H9 (cell line): ENCODE results near the gene WDPCP. TPM values are rescaled to one million over a fixed set of nuclear protein-coding genes. Genes with fewer than 3 reads are reported as not detected.

Experiments used
- DNase-seq: peaks from one replicate; pipeline ENCODE4 v3.0.0-alpha.2; 2017
- H2AFZ ChIP-seq: one replicate; pipeline ENCODE4 v1.6.1; 2013; ENCODE audit warnings: mild to moderate bottlenecking, low read length, control low read depth, moderate library complexity
- H2AK5ac ChIP-seq: 2 replicates; pipeline ENCODE4 v1.6.1; 2013; ENCODE audit warnings: low read length, control low read depth, mixed read lengths; ENCODE audit not compliant: insufficient read length
- H2BK120ac ChIP-seq: one replicate; pipeline ENCODE4 v1.6.1; 2013; ENCODE audit warnings: low read depth, mild to moderate bottlenecking, low read length, control low read depth, inconsistent platforms; ENCODE audit not compliant: poor library complexity, severe bottlenecking
- H2BK12ac ChIP-seq: 2 replicates; pipeline ENCODE4 v1.6.1; 2013; ENCODE audit warnings: low read length, control low read depth, mixed read lengths, low read depth; ENCODE audit not compliant: insufficient read length
- H2BK15ac ChIP-seq: 2 replicates; pipeline ENCODE4 v1.6.1; 2013; ENCODE audit warnings: low read depth, low read length, control low read depth
- H2BK20ac ChIP-seq: one replicate; pipeline ENCODE4 v1.6.1; 2013; ENCODE audit warnings: low read depth, mild to moderate bottlenecking, low read length, control low read depth, inconsistent platforms; ENCODE audit not compliant: poor library complexity, severe bottlenecking
- H2BK5ac ChIP-seq: 2 replicates; pipeline ENCODE4 v1.6.1; 2013; ENCODE audit warnings: low read length, control low read depth, mixed read lengths; ENCODE audit not compliant: insufficient read length
- H3K14ac ChIP-seq: 2 replicates; pipeline ENCODE4 v1.6.1; 2013; ENCODE audit warnings: low read length, control low read depth; ENCODE audit not compliant: insufficient read depth
- H3K18ac ChIP-seq: 2 replicates; pipeline ENCODE4 v1.6.1; 2013; ENCODE audit warnings: low read depth, mild to moderate bottlenecking, mixed read lengths, low read length, control low read depth; ENCODE audit not compliant: insufficient read length
- H3K23ac ChIP-seq: 2 replicates; pipeline ENCODE4 v1.6.1; 2013; ENCODE audit warnings: low read length, control low read depth, mixed read lengths, low read depth; ENCODE audit not compliant: insufficient read length
- H3K23me2 ChIP-seq: 2 replicates; pipeline ENCODE4 v1.6.1; 2013; ENCODE audit warnings: low read depth, mild to moderate bottlenecking, mixed read lengths, low read length, control low read depth; ENCODE audit not compliant: insufficient read length, poor library complexity, severe bottlenecking
- H3K27ac ChIP-seq: 2 replicates; pipeline ENCODE4 v1.5.1; 2013; ENCODE audit warnings: low read length, control low read depth, mixed read lengths, low read depth; ENCODE audit not compliant: insufficient read length
- H3K27me3 ChIP-seq: 2 replicates; pipeline ENCODE4 v1.6.1; 2013; ENCODE audit warnings: low read length, control low read depth, inconsistent platforms; ENCODE audit not compliant: insufficient read depth
- H3K4ac ChIP-seq: 2 replicates; pipeline ENCODE4 v1.6.1; 2013; ENCODE audit warnings: low read depth, mild to moderate bottlenecking, control low read depth, inconsistent platforms, low read length, moderate library complexity
- H3K4me1 ChIP-seq: 2 replicates; pipeline ENCODE4 v1.6.1; 2013; ENCODE audit warnings: low read length, control low read depth, inconsistent platforms; ENCODE audit not compliant: insufficient read depth
- H3K4me2 ChIP-seq: 2 replicates; pipeline ENCODE4 v1.6.1; 2013; ENCODE audit warnings: low read length, control low read depth, mixed read lengths; ENCODE audit not compliant: insufficient read length, insufficient read depth
- H3K56ac ChIP-seq: 2 replicates; pipeline ENCODE4 v1.6.1; 2013; ENCODE audit warnings: low read depth, mild to moderate bottlenecking, mixed read lengths, low read length, control low read depth; ENCODE audit not compliant: insufficient read length
- H3K79me1 ChIP-seq: 2 replicates; pipeline ENCODE4 v1.6.1; 2013; ENCODE audit warnings: low read depth, mild to moderate bottlenecking, moderate library complexity, low read length, control low read depth, inconsistent platforms; ENCODE audit not compliant: insufficient read depth, poor library complexity, severe bottlenecking
- H3K79me2 ChIP-seq: 2 replicates; pipeline ENCODE4 v1.6.1; 2013; ENCODE audit warnings: low read length, control low read depth, inconsistent platforms; ENCODE audit not compliant: insufficient read depth
- H3K9ac ChIP-seq: 2 replicates; pipeline ENCODE4 v1.6.1; 2013; ENCODE audit warnings: low read length, control low read depth, mixed read lengths; ENCODE audit not compliant: insufficient read length; ENCODE audit errors: extremely low read depth
- H3K9me3 ChIP-seq: one replicate; pipeline ENCODE4 v1.6.1; 2013; ENCODE audit warnings: low read depth, low read length, inconsistent platforms; ENCODE audit not compliant: control insufficient read depth
- H3T11ph ChIP-seq: one replicate; pipeline ENCODE4 v1.6.1; 2013; ENCODE audit warnings: mild to moderate bottlenecking, low read length, control low read depth, inconsistent platforms
- H4K20me1 ChIP-seq: one replicate; pipeline ENCODE4 v1.6.1; 2013; ENCODE audit not compliant: control insufficient read depth, insufficient read length, insufficient read depth
- H4K5ac ChIP-seq: 2 replicates; pipeline ENCODE4 v1.6.1; 2013; ENCODE audit warnings: low read depth, mild to moderate bottlenecking, mixed read lengths, low read length, control low read depth; ENCODE audit not compliant: insufficient read length
- H4K8ac ChIP-seq: replicated peaks from 2 replicates; pipeline ENCODE4 v1.6.1; 2013; ENCODE audit warnings: low read length, control low read depth, mixed read lengths, low read depth; ENCODE audit not compliant: insufficient read length
- H4K91ac ChIP-seq: 2 replicates; pipeline ENCODE4 v1.6.1; 2013; ENCODE audit warnings: low read depth, mild to moderate bottlenecking, moderate library complexity, mixed read lengths, low read length, control low read depth; ENCODE audit not compliant: insufficient read length
- H3K27ac Mint-ChIP-seq, 3 experiments: 2 replicates in 2 of 3; 3 replicates in 1 of 3; pipeline ENCODE4 v1.8.0; 2020 to 2021; ENCODE audit warnings: mixed read lengths in 3 of 3, mild to moderate bottlenecking in 1 of 3, moderate library complexity in 1 of 3
- H3K27me3 Mint-ChIP-seq: 2 replicates; pipeline ENCODE4 v1.8.0; 2021; ENCODE audit warnings: low read depth, mild to moderate bottlenecking, moderate library complexity, mixed read lengths
- H3K36me3 Mint-ChIP-seq, 3 experiments: 2 replicates in 2 of 3; 3 replicates in 1 of 3; pipeline ENCODE4 v1.8.0; 2020 to 2021; ENCODE audit warnings: low read depth in 3 of 3, mixed read lengths in 3 of 3; ENCODE audit not compliant: insufficient read depth in 1 of 3
- H3K4me1 Mint-ChIP-seq, 2 experiments: 2 replicates each; pipeline ENCODE4 v1.8.0; 2020; ENCODE audit warnings: mixed read lengths in 2 of 2
- H3K4me3 Mint-ChIP-seq, 2 experiments: 2 replicates in 1 of 2; 3 replicates in 1 of 2; pipeline ENCODE4 v1.8.0; 2020 to 2021; ENCODE audit warnings: mild to moderate bottlenecking in 2 of 2, mixed read lengths in 2 of 2, moderate library complexity in 1 of 2
- H3K9me3 Mint-ChIP-seq, 2 experiments: 2 replicates in 1 of 2; 3 replicates in 1 of 2; pipeline ENCODE4 v1.8.0; 2020; ENCODE audit warnings: mild to moderate bottlenecking in 2 of 2, mixed read lengths in 2 of 2, moderate library complexity in 1 of 2
- WGBS: extraction: QIAGEN DNeasy Blood & Tissue Kit; methylation state at CpG from one replicate; pipeline ENCODE4 v1.1.7; 2013; ENCODE audit warnings: missing lambda C conversion rate, low lambda C conversion rate, mixed read lengths; ENCODE audit not compliant: insufficient read length; ENCODE audit errors: extremely low coverage; 5-methylcytosine and 5-hydroxymethylcytosine counted together
- total RNA-seq: library from RNA; stranded (reverse); gene quantifications from 2 replicates; pipeline ENCODE4 v1.2.1, GENCODE V29; 2021
- TF ChIP-seq, protein P1 (sequence below): fragments of 200-600 bp; sonication (generic); conservative IDR thresholded peaks from 3 replicates; pipeline ENCODE4 v1.8.0; 2021; ENCODE audit warnings: antibody characterized with exemption, mild to moderate bottlenecking

Gene WDPCP
- total RNA-seq, 1 experiment from 2014 or later, result 22.4 TPM

DNA sequence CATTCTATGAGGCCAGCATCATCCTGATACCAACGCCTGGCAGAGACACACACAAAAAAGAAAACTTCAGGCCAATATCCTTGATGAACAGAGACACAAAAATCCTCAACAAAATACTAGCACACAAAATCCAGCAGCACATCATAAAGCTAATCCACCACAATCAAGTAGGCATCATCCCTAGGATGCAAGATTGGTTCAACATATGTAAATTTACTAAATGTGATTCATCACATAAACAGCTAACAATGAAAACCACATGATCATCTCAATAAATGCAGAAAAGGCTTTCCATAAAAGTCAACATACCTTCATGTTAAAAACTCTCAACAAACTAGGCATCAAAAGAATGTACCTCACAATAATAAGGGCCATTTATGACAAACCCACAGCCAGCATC lies 65.3 kb downstream of the WDPCP start:
- Mint-ChIP-seq H3K36me3 (peaks cover 12 to 40% (median 30%) of the 10 kb centered on the region in 3 experiments), H3K27me3 (no peaks in the 10 kb centered on the region), H3K27ac (no peak overlapping the region), H3K9me3 (peaks cover 29 to 30% of the 10 kb centered on the region in 2 experiments), H3K4me1 (peaks cover 0 to 7% of the 10 kb centered on the region in 2 experiments; a peak in 1 of 4 replicates), H3K4me3 (no peak overlapping the region)
- TF ChIP-seq, protein P1, sequence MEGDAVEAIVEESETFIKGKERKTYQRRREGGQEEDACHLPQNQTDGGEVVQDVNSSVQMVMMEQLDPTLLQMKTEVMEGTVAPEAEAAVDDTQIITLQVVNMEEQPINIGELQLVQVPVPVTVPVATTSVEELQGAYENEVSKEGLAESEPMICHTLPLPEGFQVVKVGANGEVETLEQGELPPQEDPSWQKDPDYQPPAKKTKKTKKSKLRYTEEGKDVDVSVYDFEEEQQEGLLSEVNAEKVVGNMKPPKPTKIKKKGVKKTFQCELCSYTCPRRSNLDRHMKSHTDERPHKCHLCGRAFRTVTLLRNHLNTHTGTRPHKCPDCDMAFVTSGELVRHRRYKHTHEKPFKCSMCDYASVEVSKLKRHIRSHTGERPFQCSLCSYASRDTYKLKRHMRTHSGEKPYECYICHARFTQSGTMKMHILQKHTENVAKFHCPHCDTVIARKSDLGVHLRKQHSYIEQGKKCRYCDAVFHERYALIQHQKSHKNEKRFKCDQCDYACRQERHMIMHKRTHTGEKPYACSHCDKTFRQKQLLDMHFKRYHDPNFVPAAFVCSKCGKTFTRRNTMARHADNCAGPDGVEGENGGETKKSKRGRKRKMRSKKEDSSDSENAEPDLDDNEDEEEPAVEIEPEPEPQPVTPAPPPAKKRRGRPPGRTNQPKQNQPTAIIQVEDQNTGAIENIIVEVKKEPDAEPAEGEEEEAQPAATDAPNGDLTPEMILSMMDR, result no peak
- Histone ChIP-seq H2BK120ac (no peak overlapping the region), H4K91ac (no peak overlapping the region), H3T11ph (no peak overlapping the region), H3K27me3 (no peaks in the 10 kb centered on the region), H2BK5ac (no peak overlapping the region), H3K9ac (no peak overlapping the region), H3K79me2 (no peaks in the 10 kb centered on the region), H3K27ac (no peak overlapping the region), H2BK12ac (no peak overlapping the region), H3K4me2 (no peak overlapping the region), H2AFZ (no peak overlapping the region), H3K79me1 (no peaks in the 10 kb centered on the region), H3K23me2 (no peaks in the 10 kb centered on the region), H3K4ac (no peak overlapping the region), H4K20me1 (no peaks in the 10 kb centered on the region), H2AK5ac (no peak overlapping the region), H3K4me1 (no peaks in the 10 kb centered on the region), H4K5ac (no peak overlapping the region), H4K8ac (no peak overlapping the region), H2BK15ac (no peak overlapping the region), H2BK20ac (no peak overlapping the region), H3K18ac (no peak overlapping the region), H3K9me3 (no peaks in the 10 kb centered on the region), H3K14ac (no peak overlapping the region), H3K56ac (no peak overlapping the region), H3K23ac (no peak overlapping the region)
- DNase-seq, result no peak
- no CpG with 5 or more reads among the region's 1 CpG for WGBS
